HepG2 (cell line): ENCODE results near the gene PRKAR2B. TPM values are rescaled to one million over a fixed set of nuclear protein-coding genes. Genes with fewer than 3 reads are reported as not detected.

Experiments used
- ATAC-seq: fragments of 200-7000 bp; cut with Tn5 transposase; 3 replicates; pipeline ENCODE4 v1.9.1; 2020; ENCODE audit warnings: mild to moderate bottlenecking, moderate library complexity
- BruUV-seq: library from RNA; stranded (reverse); fragments of 400-500 nt; replicated peaks from 2 replicates; lab custom pipeline; 2021; lab: Mats Ljungman, UMichigan
- CTCF ChIA-PET: fragments of 300-600 bp; formaldehyde crosslinking; extraction: SDS; loops from one replicate; lab custom pipeline; 2021; ENCODE audit warnings: low total read pairs, inconsistent platforms, low intra/inter-chr PET ratio; lab: Yijun Ruan, JAX
- POLR2A ChIA-PET: fragments of 350-600 bp; sonication (Branson Sonifier 250); formaldehyde crosslinking; loops from one replicate; lab custom pipeline; 2020; ENCODE audit warnings: antibody characterized with exemption, inconsistent platforms; lab: Yijun Ruan, JAX
- DNase-seq: peaks from one replicate; pipeline ENCODE4 v3.0.0-alpha.2; 2015; ENCODE audit warnings: low spot score
- FAIRE-seq: peaks from 3 replicates; lab custom pipeline; 2011; peaks lifted over from hg19 to GRCh38; lab: Jason Lieb, UNC
- H2AFZ ChIP-seq: one replicate; pipeline ENCODE4 v1.6.1; 2011; ENCODE audit warnings: low read length, inconsistent platforms
- H3K27ac ChIP-seq: fragments of 300-600 bp; 3 replicates; pipeline ENCODE4 v1.8.0; 2011; ENCODE audit warnings: mixed run types, mild to moderate bottlenecking, mixed read lengths, low read length, inconsistent platforms; ENCODE audit not compliant: insufficient read depth; ENCODE audit errors: extremely low read length
- H3K27me3 ChIP-seq, 2 experiments: fragments of 200-600 bp in 1 of 2; 2 replicates in 1 of 2; 3 replicates in 1 of 2; pipeline versions ENCODE4 v1.6.0 to v1.8.0; 2011; ENCODE audit warnings: low read length in 2 of 2, mild to moderate bottlenecking in 2 of 2, moderate library complexity in 2 of 2, inconsistent platforms in 1 of 2; ENCODE audit not compliant: insufficient read depth in 2 of 2, control insufficient read depth in 1 of 2
- H3K36me3 ChIP-seq, 2 experiments: fragments of 200-600 bp in 1 of 2; replicated peaks in 1 of 2; 2 replicates in 1 of 2; 3 replicates in 1 of 2; pipeline versions ENCODE4 v1.5.1 to v1.8.0; 2011; ENCODE audit warnings: low read length in 2 of 2, inconsistent platforms in 1 of 2; ENCODE audit not compliant: insufficient read depth in 2 of 2, control insufficient read depth in 1 of 2
- H3K4me1 ChIP-seq: 2 replicates; pipeline ENCODE4 v1.5.1; 2012; ENCODE audit warnings: low read length, inconsistent platforms; ENCODE audit not compliant: insufficient read depth
- H3K4me2 ChIP-seq: 2 replicates; pipeline ENCODE4 v1.6.0; 2011; ENCODE audit warnings: low read depth, low read length, inconsistent platforms
- H3K4me3 ChIP-seq, 3 experiments: fragments of 200-600 bp in 1 of 3; sonication (generic), shearing (Covaris generic) in 1 of 3; replicated peaks in 1 of 3; 2 replicates each; pipeline ENCODE4 v1.5.1; 2011 to 2016; ENCODE audit warnings: low read length in 3 of 3, inconsistent platforms in 2 of 3, low read depth in 2 of 3, mild to moderate bottlenecking in 2 of 3, control low read depth in 1 of 3, mixed read lengths in 1 of 3; ENCODE audit not compliant: insufficient read depth in 1 of 3
- H3K79me2 ChIP-seq: one replicate; pipeline ENCODE4 v1.6.1; 2011; ENCODE audit warnings: low read length, inconsistent platforms; ENCODE audit not compliant: insufficient read depth
- H3K9ac ChIP-seq: 2 replicates; pipeline ENCODE4 v1.6.0; 2011; ENCODE audit warnings: mild to moderate bottlenecking, low read depth, low read length, inconsistent platforms; ENCODE audit not compliant: insufficient read depth
- H3K9me3 ChIP-seq: 2 replicates; pipeline ENCODE4 v1.5.1; 2012; ENCODE audit warnings: mild to moderate bottlenecking, low read length
- H4K20me1 ChIP-seq: 2 replicates; pipeline ENCODE4 v1.6.0; 2011; ENCODE audit warnings: inconsistent platforms, mild to moderate bottlenecking, low read length, moderate library complexity; ENCODE audit not compliant: insufficient read depth
- ESRRA ChIP-seq: sonication (generic); formaldehyde crosslinking; IDR thresholded peaks from 2 replicates; pipeline ENCODE4 v1.5.1; 2020; ENCODE audit warnings: mild to moderate bottlenecking, low read depth, missing genetic modification reagents
- HES4 ChIP-seq: sonication (generic); formaldehyde crosslinking; IDR thresholded peaks from 2 replicates; pipeline ENCODE4 v1.9.0; 2021; ENCODE audit warnings: mild to moderate bottlenecking, missing genetic modification reagents, borderline replicate concordance
- IKZF1 ChIP-seq: fragments of 450-650 bp; IDR thresholded peaks from 2 replicates; pipeline ENCODE4 v1.7.1; 2016
- MAF1 ChIP-seq: sonication (generic); formaldehyde crosslinking; IDR thresholded peaks from 2 replicates; pipeline ENCODE4 v1.5.0; 2020; ENCODE audit warnings: missing genetic modification reagents, borderline replicate concordance
- MEF2D ChIP-seq: sonication (generic); formaldehyde crosslinking; IDR thresholded peaks from 2 replicates; pipeline ENCODE4 v1.5.1; 2020; ENCODE audit warnings: mild to moderate bottlenecking, missing genetic modification reagents
- PATZ1 ChIP-seq: sonication (generic); formaldehyde crosslinking; IDR thresholded peaks from 2 replicates; pipeline ENCODE4 v1.4.0; 2020; ENCODE audit warnings: missing genetic modification reagents
- PBX3 ChIP-seq: sonication (generic); formaldehyde crosslinking; IDR thresholded peaks from 2 replicates; pipeline ENCODE4 v1.8.1; 2023; ENCODE audit warnings: missing genetic modification reagents, inconsistent platforms, borderline replicate concordance
- REXO4 ChIP-seq: sonication (generic); formaldehyde crosslinking; IDR thresholded peaks from 2 replicates; pipeline ENCODE4 v1.8.0; 2022; ENCODE audit warnings: missing genetic modification reagents, mild to moderate bottlenecking, borderline replicate concordance
- RXRB ChIP-seq: IDR thresholded peaks from 2 replicates; pipeline ENCODE4 v1.6.1; 2016; ENCODE audit warnings: borderline replicate concordance, missing genetic modification reagents, missing compliant biosample characterization
- SALL1 ChIP-seq: sonication (generic); formaldehyde crosslinking; IDR thresholded peaks from 2 replicates; pipeline ENCODE4 v1.8.0; 2022; ENCODE audit warnings: mild to moderate bottlenecking, missing genetic modification reagents
- SYNCRIP ChIP-seq: fragments of 200-400 bp; formaldehyde crosslinking; IDR thresholded peaks from 2 replicates; pipeline ENCODE4 v1.6.1; 2018; ENCODE audit warnings: mild to moderate bottlenecking, low read depth, low read length; ENCODE audit not compliant: insufficient read depth
- ZC3H4 ChIP-seq: sonication (generic); formaldehyde crosslinking; IDR thresholded peaks from 2 replicates; pipeline ENCODE4 v1.4.0; 2020; ENCODE audit warnings: missing genetic modification reagents, borderline replicate concordance
- ZNF224 ChIP-seq: sonication (generic); formaldehyde crosslinking; IDR thresholded peaks from 2 replicates; pipeline ENCODE4 v1.5.0; 2020; ENCODE audit warnings: mild to moderate bottlenecking, missing genetic modification reagents
- ZNF280B ChIP-seq: sonication (generic); formaldehyde crosslinking; IDR thresholded peaks from 2 replicates; pipeline ENCODE4 v1.5.0; 2020; ENCODE audit warnings: missing genetic modification reagents, mild to moderate bottlenecking, borderline replicate concordance
- ZNF761 ChIP-seq: sonication (generic); formaldehyde crosslinking; conservative IDR thresholded peaks from 2 replicates; pipeline ENCODE4 v1.4.0; 2020; ENCODE audit warnings: mild to moderate bottlenecking, missing genetic modification reagents
- ZNF839 ChIP-seq: sonication (generic); formaldehyde crosslinking; IDR thresholded peaks from 2 replicates; pipeline ENCODE4 v1.4.0; 2020; ENCODE audit warnings: missing genetic modification reagents, mild to moderate bottlenecking, borderline replicate concordance
- WGBS: methylation state at CpG from one replicate; pipeline ENCODE4 v1.1.6; 2017; ENCODE audit warnings: low lambda C conversion rate; 5-methylcytosine and 5-hydroxymethylcytosine counted together
- in situ Hi-C: cut with HindIII; loops from 2 replicates; pipeline ENCODE4 v1.10.0; 2017; ENCODE audit warnings: low pct_unique_long_range_greater_than_20kb; ENCODE audit not compliant: extremely low pct_ligation_motif_present
- intact Hi-C: fragments of 100-400 bp; cut with micrococcal nuclease; formaldehyde crosslinking; loops from one replicate; pipeline ENCODE4 v1.10.0; 2022; ENCODE audit not compliant: unreplicated experiment
- polyA plus RNA-seq, 8 experiments: library from polyadenylated mRNA; depleted of rRNA in 3 of 8; stranded (reverse) in 7 of 8; unstranded in 1 of 8; fragments of >200 nt; fragmentation: Illumina TruSeq in 4 of 8; extraction: Trizol in 4 of 8; gene quantifications; 2 replicates each; pipeline versions ENCODE4 v1.2.1 to v1.2.3, GENCODE V29; 2011 to 2016; ENCODE audit warnings: low read depth in 4 of 8, missing spikeins in 1 of 8, mixed read lengths in 1 of 8; ENCODE audit not compliant: insufficient read depth in 1 of 8
- total RNA-seq, 5 experiments: library from RNA; depleted of rRNA; stranded (reverse); fragments of >200 nt; fragmentation: Illumina TruSeq; extraction: Trizol; gene quantifications; 2 replicates each; pipeline ENCODE4 v1.2.3, GENCODE V29; 2016; ENCODE audit warnings: low read depth in 1 of 5
- TF ChIP-seq, protein P1 (sequence below): sonication (generic); formaldehyde crosslinking; IDR thresholded peaks from 2 replicates; pipeline ENCODE4 v1.9.0; 2021; ENCODE audit warnings: missing genetic modification reagents, borderline replicate concordance

Gene PRKAR2B
- total and polyA plus RNA-seq, 2 of the 13 experiments (the other 11 are each of a cell fraction or from before 2014, with no cell fraction given): not detected

DNA sequence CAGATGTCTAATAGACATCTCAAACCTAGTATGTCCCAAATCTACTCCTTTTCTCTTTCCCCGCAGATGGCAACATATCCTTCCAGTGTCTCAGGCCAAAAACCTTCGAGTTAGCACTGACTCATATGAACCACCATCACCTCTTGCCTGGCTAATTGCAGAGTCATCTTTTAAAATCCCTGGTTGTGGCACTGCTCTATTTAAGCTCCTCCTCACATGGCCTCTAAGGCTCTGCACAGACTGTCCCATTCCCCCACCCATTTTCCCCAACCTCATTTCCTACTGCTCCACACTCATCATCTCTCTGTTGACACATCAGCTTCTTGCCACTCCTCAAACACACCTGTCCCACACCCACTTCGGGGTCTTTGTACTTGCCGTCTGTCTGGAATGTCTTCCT lies 107.5 kb downstream of the PRKAR2B start (continued):
- TF ChIP-seq PBX3 (CRISPR knock-in tag): no peak
- TF ChIP-seq MAF1 (CRISPR knock-in tag): no peak
- no peak for TF ChIP-seq IKZF1

GRCh38 chr7:107154826-107155225 lies 110.3 kb downstream of the PRKAR2B start:
- intact Hi-C loops (no loop called here), in situ Hi-C loops (no loop called here)
- no peaks in the 10 kb centered on the region for H3K36me3 ChIP-seq
- FAIRE-seq (no peak), ATAC-seq (no peak), DNase-seq (no peak)
- no peak overlapping the region for H3K4me2 ChIP-seq
- no peak overlapping the region for H2AFZ ChIP-seq
- BruUV-seq: no TSS peak
- no peaks in the 10 kb centered on the region for H4K20me1 ChIP-seq
- H3K4me3 ChIP-seq: no peak overlapping the region
- ChIA-PET CTCF (no interaction called here), POLR2A (no interaction called here)
- no peaks in the 10 kb centered on the region for H3K79me2 ChIP-seq
- no peaks in the 10 kb centered on the region for H3K9me3 ChIP-seq
- peaks cover 2 to 14% of the 10 kb centered on the region in 2 experiments; a peak in 3 of 5 replicates for H3K27me3 ChIP-seq
- 51% methylated on average over 4 of the region's 6 CpGs for WGBS
- no peak overlapping the region for H3K27ac ChIP-seq
- peaks cover 12% of the 10 kb centered on the region for H3K4me1 ChIP-seq
- H3K9ac ChIP-seq: no peak overlapping the region
- TF ChIP-seq PATZ1 (CRISPR knock-in tag): no peak
- TF ChIP-seq HES4 (CRISPR knock-in tag): no peak
- no peak for TF ChIP-seq ESRRA
- TF ChIP-seq SALL1 (CRISPR knock-in tag): no peak
- TF ChIP-seq RXRB (CRISPR knock-in tag): no peak
- no peak for TF ChIP-seq MEF2D
- TF ChIP-seq ZNF280B (CRISPR knock-in tag): no peak
- no peak for TF ChIP-seq ZC3H4 (CRISPR knock-in tag)
- TF ChIP-seq ZNF761: no peak
- TF ChIP-seq ZNF839: no peak
- TF ChIP-seq SYNCRIP: no peak
- no peak for TF ChIP-seq REXO4 (CRISPR knock-in tag)
- TF ChIP-seq, protein P1, sequence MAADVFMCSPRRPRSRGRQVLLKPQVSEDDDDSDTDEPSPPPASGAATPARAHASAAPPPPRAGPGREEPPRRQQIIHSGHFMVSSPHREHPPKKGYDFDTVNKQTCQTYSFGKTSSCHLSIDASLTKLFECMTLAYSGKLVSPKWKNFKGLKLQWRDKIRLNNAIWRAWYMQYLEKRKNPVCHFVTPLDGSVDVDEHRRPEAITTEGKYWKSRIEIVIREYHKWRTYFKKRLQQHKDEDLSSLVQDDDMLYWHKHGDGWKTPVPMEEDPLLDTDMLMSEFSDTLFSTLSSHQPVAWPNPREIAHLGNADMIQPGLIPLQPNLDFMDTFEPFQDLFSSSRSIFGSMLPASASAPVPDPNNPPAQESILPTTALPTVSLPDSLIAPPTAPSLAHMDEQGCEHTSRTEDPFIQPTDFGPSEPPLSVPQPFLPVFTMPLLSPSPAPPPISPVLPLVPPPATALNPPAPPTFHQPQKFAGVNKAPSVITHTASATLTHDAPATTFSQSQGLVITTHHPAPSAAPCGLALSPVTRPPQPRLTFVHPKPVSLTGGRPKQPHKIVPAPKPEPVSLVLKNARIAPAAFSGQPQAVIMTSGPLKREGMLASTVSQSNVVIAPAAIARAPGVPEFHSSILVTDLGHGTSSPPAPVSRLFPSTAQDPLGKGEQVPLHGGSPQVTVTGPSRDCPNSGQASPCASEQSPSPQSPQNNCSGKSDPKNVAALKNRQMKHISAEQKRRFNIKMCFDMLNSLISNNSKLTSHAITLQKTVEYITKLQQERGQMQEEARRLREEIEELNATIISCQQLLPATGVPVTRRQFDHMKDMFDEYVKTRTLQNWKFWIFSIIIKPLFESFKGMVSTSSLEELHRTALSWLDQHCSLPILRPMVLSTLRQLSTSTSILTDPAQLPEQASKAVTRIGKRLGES (CRISPR knock-in tag): no peak
- no peak for TF ChIP-seq ZNF224
